GM23248 (cell line): ENCODE measurements around the gene APBA1. TPM values are rescaled to one million over a fixed set of nuclear protein-coding genes. Genes with fewer than 3 reads are reported as not detected.
A peak's percentile ranks its signal among the peaks of the same experiment; 100 is the strongest.

ENCODE experiments used
- DNase-seq: peaks from one replicate; pipeline ENCODE4 v3.0.0-alpha.2; 2015
- H2AFZ ChIP-seq: fragments of 200-600 bp; sonication (generic); 2 replicates; pipeline ENCODE4 v1.6.1; 2016; ENCODE audit warnings: antibody characterized with exemption
- H3F3A ChIP-seq: fragments of 200-600 bp; sonication (generic); 2 replicates; pipeline ENCODE4 v1.6.1; 2016; ENCODE audit warnings: mild to moderate bottlenecking, antibody characterized with exemption, mixed run types; ENCODE audit not compliant: insufficient read depth
- H3K27ac ChIP-seq: fragments of 200-600 bp; sonication (generic); 2 replicates; pipeline ENCODE4 v1.5.1; 2016; ENCODE audit warnings: mild to moderate bottlenecking
- H3K27me3 ChIP-seq: fragments of 200-600 bp; sonication (generic); replicated peaks from 2 replicates; pipeline ENCODE4 v1.6.1; 2016; ENCODE audit warnings: mild to moderate bottlenecking; ENCODE audit not compliant: insufficient read depth
- H3K36me3 ChIP-seq: fragments of 200-600 bp; sonication (generic); 2 replicates; pipeline ENCODE4 v1.6.1; 2016; ENCODE audit warnings: low read depth, mild to moderate bottlenecking
- H3K4me1 ChIP-seq: fragments of 200-600 bp; sonication (generic); 2 replicates; pipeline ENCODE4 v1.6.1; 2016; ENCODE audit warnings: mild to moderate bottlenecking; ENCODE audit not compliant: insufficient read depth
- H3K4me2 ChIP-seq: fragments of 200-600 bp; sonication (generic); one replicate; pipeline ENCODE4 v1.6.1; 2016; ENCODE audit warnings: mild to moderate bottlenecking; ENCODE audit not compliant: unreplicated experiment
- H3K4me3 ChIP-seq: fragments of 200-600 bp; sonication (generic); 2 replicates; pipeline ENCODE4 v1.5.1; 2016; ENCODE audit warnings: mild to moderate bottlenecking
- H3K79me2 ChIP-seq: fragments of 200-600 bp; sonication (generic); 2 replicates; pipeline ENCODE4 v1.6.1; 2016; ENCODE audit warnings: mild to moderate bottlenecking; ENCODE audit not compliant: insufficient read depth
- H3K9ac ChIP-seq: fragments of 200-600 bp; sonication (generic); 2 replicates; pipeline ENCODE4 v1.6.1; 2016; ENCODE audit warnings: mild to moderate bottlenecking
- H3K9me2 ChIP-seq: fragments of 200-600 bp; sonication (generic); 2 replicates; pipeline ENCODE4 v1.6.1; 2016; ENCODE audit warnings: mixed run types, mild to moderate bottlenecking, moderate library complexity; ENCODE audit not compliant: insufficient read depth
- H3K9me3 ChIP-seq: fragments of 200-600 bp; sonication (generic); one replicate; pipeline ENCODE4 v1.6.1; 2017; ENCODE audit warnings: low read depth
- H4K20me1 ChIP-seq: fragments of 200-600 bp; sonication (generic); 2 replicates; pipeline ENCODE4 v1.6.0; 2016; ENCODE audit not compliant: insufficient read depth
- EZH2 ChIP-seq: fragments of 200-600 bp; sonication (generic); IDR thresholded peaks from 2 replicates; pipeline ENCODE4 v1.6.1; 2018; ENCODE audit warnings: antibody characterized with exemption, mild to moderate bottlenecking; ENCODE audit not compliant: insufficient read depth, poor library complexity, severe bottlenecking
- EZH2phosphoT487 ChIP-seq: fragments of 200-600 bp; sonication (generic); IDR thresholded peaks from 2 replicates; pipeline ENCODE4 v1.6.1; 2018; ENCODE audit warnings: antibody characterized with exemption, moderate library complexity, mild to moderate bottlenecking, low read depth; ENCODE audit not compliant: insufficient read depth
- WGBS, 2 experiments: methylation state at CpG; one replicate each; pipeline ENCODE4 v1.1.6; 2015 to 2017; ENCODE audit warnings: low lambda C conversion rate in 2 of 2, low coverage in 1 of 2; ENCODE audit errors: missing lambda C conversion rate in 2 of 2; 5-methylcytosine and 5-hydroxymethylcytosine counted together
- in situ Hi-C: fragments of 300-500 bp; cut with MboI; formaldehyde crosslinking; loops from 2 replicates; pipeline ENCODE4 v1.15.0; 2020
- polyA plus RNA-seq: library from polyadenylated mRNA; unstranded; fragments of >200 nt; fragmentation: Nextera tagmentation; extraction: Ambion mirVana; gene quantifications from 2 replicates; pipeline ENCODE4 v1.2.1, GENCODE V29; 2016
- total RNA-seq: library from RNA; depleted of rRNA; stranded (reverse); fragments of >200 nt; shearing (Covaris generic); gene quantifications from 2 replicates; pipeline ENCODE4 v1.2.3, GENCODE V29; 2014

Gene APBA1
- total and polyA plus RNA-seq, 2 experiments from 2014 or later, result 0.93 to 11.3 TPM

DNA sequence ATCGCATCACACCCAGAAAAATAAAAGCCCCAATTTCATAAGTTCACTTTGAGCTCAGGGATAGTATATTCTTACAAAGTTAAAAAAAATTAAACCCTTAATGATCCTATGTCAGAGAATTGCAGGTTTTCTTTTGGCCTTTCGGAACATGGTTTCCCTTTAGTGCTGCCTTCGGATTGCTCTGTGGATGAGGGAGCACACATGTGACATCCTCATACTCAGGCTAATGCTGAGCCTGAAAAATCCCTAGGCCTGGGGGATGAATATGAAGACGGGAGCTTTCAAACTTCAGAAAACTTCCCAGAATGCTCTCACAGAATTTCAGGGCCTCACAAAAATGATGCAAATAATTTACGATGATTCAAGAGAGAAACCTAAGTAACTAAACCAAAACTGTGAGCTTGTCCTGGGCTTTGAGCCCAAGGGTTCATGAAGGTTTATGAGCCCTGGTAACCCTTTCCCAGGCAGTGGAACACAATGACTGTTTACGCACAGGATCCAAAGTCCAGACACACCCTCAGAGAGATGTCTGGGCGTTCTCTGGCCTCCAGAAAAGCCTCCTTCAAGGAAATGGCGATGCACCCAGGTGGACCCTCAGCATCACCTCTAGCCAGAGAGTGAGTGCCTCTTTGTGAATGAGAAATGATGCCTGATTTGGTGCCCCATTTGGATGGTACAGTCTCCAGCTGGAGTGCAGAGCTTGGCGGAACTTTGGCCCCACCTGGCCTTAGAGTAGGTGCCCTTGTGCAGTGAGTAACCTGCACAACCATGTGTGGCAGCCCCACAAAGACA is 201.8 kb downstream of the APBA1 start:
- no peaks in the 10 kb centered on the region for H3K27me3 ChIP-seq
- TF ChIP-seq EZH2phosphoT487, result no peak
- no peak for TF ChIP-seq EZH2
- H2AFZ ChIP-seq, result no peak overlapping the region
- H4K20me1 ChIP-seq, result no peaks in the 10 kb centered on the region
- 89% methylated on average over 9 of the region's 9 CpGs for WGBS, 2 experiments
- no peak overlapping the region for H3K4me2 ChIP-seq
- no peaks in the 10 kb centered on the region for H3K4me1 ChIP-seq
- H3F3A ChIP-seq, result no peaks in the 10 kb centered on the region
- in situ Hi-C loops, result no loop called here
- no peak overlapping the region for H3K9ac ChIP-seq
- H3K4me3 ChIP-seq, result no peak overlapping the region
- no peaks in the 10 kb centered on the region for H3K79me2 ChIP-seq
- no peaks in the 10 kb centered on the region for H3K9me3 ChIP-seq
- no peaks in the 10 kb centered on the region for H3K9me2 ChIP-seq
- H3K36me3 ChIP-seq, result no peaks in the 10 kb centered on the region
- no peak for DNase-seq
- no peak overlapping the region for H3K27ac ChIP-seq

- no peaks in the 10 kb centered on the region for H3K9me3 ChIP-seq
- H3K36me3 ChIP-seq, result no peaks in the 10 kb centered on the region
- H3K4me2 ChIP-seq, result no peak overlapping the region
- no peak for TF ChIP-seq EZH2
- TF ChIP-seq EZH2phosphoT487, result no peak
- no peaks in the 10 kb centered on the region for H3K9me2 ChIP-seq
- H4K20me1 ChIP-seq, result no peaks in the 10 kb centered on the region
- no peaks in the 10 kb centered on the region for H3F3A ChIP-seq
- DNase-seq, result no peak
- H3K4me1 ChIP-seq, result no peaks in the 10 kb centered on the region
- no peaks in the 10 kb centered on the region for H3K79me2 ChIP-seq
- no peak overlapping the region for H3K9ac ChIP-seq
- no peak overlapping the region for H3K27ac ChIP-seq
- no peaks in the 10 kb centered on the region for H3K27me3 ChIP-seq
- H3K4me3 ChIP-seq, result no peak overlapping the region
- no peak overlapping the region for H2AFZ ChIP-seq
- in situ Hi-C loops, result no loop called here
Observed at GRCh38 chr9:69469136-69469535, 203.0 kb downstream of the APBA1 start.

- 85 to 100% methylated on average over 1 of the region's 1 CpG for WGBS, 2 experiments
- in situ Hi-C loops, result no loop called here
- no peaks in the 10 kb centered on the region for H4K20me1 ChIP-seq
- no peaks in the 10 kb centered on the region for H3K36me3 ChIP-seq
- H2AFZ ChIP-seq, result no peak overlapping the region
- H3K27me3 ChIP-seq, result no peaks in the 10 kb centered on the region
- no peaks in the 10 kb centered on the region for H3K79me2 ChIP-seq
- no peaks in the 10 kb centered on the region for H3K9me3 ChIP-seq
- H3K9ac ChIP-seq, result no peak overlapping the region
- H3K4me1 ChIP-seq, result no peaks in the 10 kb centered on the region
- DNase-seq, result no peak
- H3K4me2 ChIP-seq, result no peak overlapping the region
- no peak overlapping the region for H3K4me3 ChIP-seq
- H3K9me2 ChIP-seq, result no peaks in the 10 kb centered on the region
- H3K27ac ChIP-seq, result no peak overlapping the region
- no peak for TF ChIP-seq EZH2phosphoT487
- TF ChIP-seq EZH2, result no peak
- no peaks in the 10 kb centered on the region for H3F3A ChIP-seq
Observed at GRCh38 chr9:69468380-69468779, 203.8 kb downstream of the APBA1 start.

DNA sequence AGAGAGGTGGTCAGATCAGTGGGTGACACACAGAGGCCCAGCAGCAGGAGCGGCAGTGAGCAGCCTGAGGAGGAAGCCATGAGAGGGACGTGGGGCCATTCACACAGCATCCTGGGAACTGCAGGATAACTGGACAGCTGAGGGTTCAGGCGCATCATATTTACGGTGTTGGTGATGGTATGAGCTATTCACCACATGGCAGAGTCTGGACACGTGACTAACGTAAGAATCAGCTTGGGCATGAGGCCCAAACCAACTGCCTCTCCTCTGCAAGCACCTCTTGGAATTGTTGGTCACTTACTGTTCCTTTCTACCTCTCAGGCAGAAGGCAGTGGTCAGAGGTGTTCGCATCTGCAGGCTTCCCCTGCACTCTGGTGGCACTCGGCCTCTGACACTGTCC is 206.0 kb downstream of the APBA1 start:
- no peaks in the 10 kb centered on the region for H3K36me3 ChIP-seq
- no peak overlapping the region for H3K27ac ChIP-seq
- DNase-seq, result peak; percentile 47
- in situ Hi-C loops, result no loop called here
- no peaks in the 10 kb centered on the region for H3K27me3 ChIP-seq
- no peaks in the 10 kb centered on the region for H3K9me3 ChIP-seq
- TF ChIP-seq EZH2phosphoT487 (no peak), EZH2 (no peak)
- no peak overlapping the region for H3K4me2 ChIP-seq
- H3K4me1 ChIP-seq, result no peaks in the 10 kb centered on the region
- no peaks in the 10 kb centered on the region for H4K20me1 ChIP-seq
- no peak overlapping the region for H3K9ac ChIP-seq
- 84 to 91% methylated on average over 8 of the region's 8 CpGs for WGBS, 2 experiments
- H2AFZ ChIP-seq, result no peak overlapping the region
- H3K4me3 ChIP-seq, result no peak overlapping the region
- no peaks in the 10 kb centered on the region for H3K79me2 ChIP-seq
- no peaks in the 10 kb centered on the region for H3K9me2 ChIP-seq
- no peaks in the 10 kb centered on the region for H3F3A ChIP-seq
